Panc1 (cell line): ENCODE data around the gene PCMTD2. TPM values are rescaled to one million over a fixed set of nuclear protein-coding genes. Genes with fewer than 3 reads are reported as not detected.

Experiments used
- ATAC-seq: fragments of 200-7000 bp; cut with Tn5 transposase; 2 replicates; pipeline ENCODE4 v1.9.1; 2020; ENCODE audit warnings: mild to moderate bottlenecking, moderate library complexity
- Bru-seq: library from RNA; stranded (reverse); fragments of 400-500 nt; gene quantifications from one replicate; lab custom pipeline; 2021; lab: Mats Ljungman, UMichigan
- BruChase-seq, 2 experiments: library from RNA; stranded (reverse); fragments of 400-500 nt; gene quantifications; one replicate each; lab custom pipeline; 2021; lab: Mats Ljungman, UMichigan
- BruUV-seq: library from RNA; stranded (reverse); fragments of 400-500 nt; replicated peaks from 2 replicates; lab custom pipeline; 2021; lab: Mats Ljungman, UMichigan
- CTCF ChIA-PET: fragments of 300-600 bp; sonication (Branson Sonifier 250); formaldehyde crosslinking; loops from one replicate; lab custom pipeline; 2022; ENCODE audit warnings: antibody characterized with exemption; lab: Charles Lee
- POLR2A ChIA-PET: fragments of 300-600 bp; sonication (Branson Sonifier 250); formaldehyde crosslinking; loops from one replicate; lab custom pipeline; 2022; ENCODE audit warnings: antibody characterized with exemption; lab: Charles Lee
- DNase-seq: peaks from one replicate; pipeline ENCODE4 v3.0.0-alpha.2; 2010; ENCODE audit warnings: low read depth, low spot score
- H3K27ac ChIP-seq: 2 replicates; pipeline ENCODE4 v1.5.1; 2011; ENCODE audit warnings: mild to moderate bottlenecking, low read length, inconsistent platforms
- H3K27me3 ChIP-seq: fragments of 200-500 bp; sonication (Bioruptor generic); 2 replicates; pipeline ENCODE4 v1.6.0; 2014; ENCODE audit warnings: low read length, inconsistent platforms; ENCODE audit not compliant: control insufficient read depth, insufficient read depth
- H3K36me3 ChIP-seq: fragments of 200-500 bp; sonication (Bioruptor generic); 2 replicates; pipeline ENCODE4 v1.5.1; 2014; ENCODE audit warnings: inconsistent platforms, mild to moderate bottlenecking, low read length, moderate library complexity; ENCODE audit not compliant: control insufficient read depth, insufficient read depth
- H3K4me1 ChIP-seq: 2 replicates; pipeline ENCODE4 v1.5.1; 2011; ENCODE audit warnings: inconsistent platforms, mild to moderate bottlenecking, low read length, moderate library complexity; ENCODE audit not compliant: control insufficient read depth, insufficient read depth
- H3K4me3 ChIP-seq, 2 experiments: 2 replicates each; pipeline ENCODE4 v1.5.1; 2011 to 2012; ENCODE audit warnings: low read depth in 2 of 2, low read length in 2 of 2, mild to moderate bottlenecking in 2 of 2, inconsistent platforms in 1 of 2, moderate library complexity in 1 of 2
- H3K9me3 ChIP-seq: fragments of 200-500 bp; sonication (Bioruptor generic); 2 replicates; pipeline ENCODE4 v1.5.1; 2014; ENCODE audit warnings: low read depth, mild to moderate bottlenecking, inconsistent platforms, low read length, moderate library complexity; ENCODE audit not compliant: control insufficient read depth, insufficient read depth
- CTCF ChIP-seq: fragments of 450-650 bp; IDR thresholded peaks from 2 replicates; pipeline ENCODE4 v1.5.1; 2017; ENCODE audit warnings: mild to moderate bottlenecking
- POLR2AphosphoS5 ChIP-seq: IDR thresholded peaks from 2 replicates; pipeline ENCODE4 v1.6.1; 2012; ENCODE audit warnings: mild to moderate bottlenecking, low read depth, low read length, moderate library complexity
- REST ChIP-seq, 2 experiments: IDR thresholded peaks; 2 replicates each; pipeline ENCODE4 v1.6.1; 2011 to 2012; ENCODE audit warnings: low read depth in 2 of 2, control low read depth in 1 of 2, low read length in 1 of 2, mild to moderate bottlenecking in 1 of 2, moderate library complexity in 1 of 2; ENCODE audit not compliant: insufficient read depth in 1 of 2
- SIN3A ChIP-seq: IDR thresholded peaks from 2 replicates; pipeline ENCODE4 v1.6.1; 2012; ENCODE audit warnings: low read depth, mild to moderate bottlenecking, low read length, moderate library complexity, borderline replicate concordance; ENCODE audit not compliant: insufficient read depth
- TCF7L2 ChIP-seq: IDR thresholded peaks from 2 replicates; pipeline ENCODE4 v1.6.1; 2011; ENCODE audit warnings: mild to moderate bottlenecking, low read depth, low read length, inconsistent platforms
- in situ Hi-C: cut with HindIII; loops from 2 replicates; pipeline ENCODE4 v1.10.0; 2016; ENCODE audit warnings: low sequenced_read_pairs, low pct_unique_long_range_greater_than_20kb
- intact Hi-C: fragments of 100-400 bp; cut with micrococcal nuclease; formaldehyde crosslinking; loops from one replicate; pipeline ENCODE4 v1.10.0; 2022; ENCODE audit not compliant: unreplicated experiment
- long read RNA-seq: library from polyadenylated mRNA; unstranded; transcript quantifications from one replicate; pipeline ENCODE4 v2.0.0, GENCODE V29; 2021; ENCODE audit not compliant: unreplicated experiment
- polyA plus RNA-seq: library from polyadenylated mRNA; unstranded; fragments of >200 nt; gene quantifications from one replicate; pipeline ENCODE4 v1.2.1, GENCODE V29; 2012; ENCODE audit warnings: missing spikeins; ENCODE audit not compliant: insufficient read length
- total RNA-seq: library from RNA; stranded (reverse); gene quantifications from one replicate; pipeline ENCODE4 v1.2.1, GENCODE V29; 2021; ENCODE audit not compliant: unreplicated experiment

Gene PCMTD2
- 35.0 TPM for total RNA-seq
- 23.5 TPM for polyA plus RNA-seq
- Bru-seq, nascent RNA = percentile 61 among the genes with signal in this experiment
- percentile 83 among the genes with signal in this experiment for BruChase-seq, experiment 1, labeled RNA remaining after a 2-hour chase
- percentile 87 among the genes with signal in this experiment for BruChase-seq, experiment 2, labeled RNA remaining after a 6-hour chase
- long read RNA-seq, transcript PCMTD2-203 (6 exons, 3,843 nt) = major isoform, 34 of 58 reads
- long read RNA-seq, partial matches to known transcripts = 11 of 58 reads
- long read RNA-seq, other reads (novel, unspliced or antisense) = 13 of 58 reads

GRCh38 chr20:64255361-64256281 is at the start of gene PCMTD2:
PCMTD2 (plus strand) TSS chr20:64255748; CDS start chr20:64259966, 4,218 bp downstream.
- H3K27me3 ChIP-seq = peaks cover 5% of the 10 kb centered on the region; the same call in 1 of the 2 replicates
- POLR2A ChIA-PET = no interaction called here
- peak within 1 kb of the TSS; percentile 88 for H3K27ac ChIP-seq
- intact Hi-C loops = no loop called here
- no TSS peak for BruUV-seq
- TF ChIP-seq CTCF = no peak
- TF ChIP-seq SIN3A = peak; percentile 61; the same call in 1 of the 2 replicates
- TF ChIP-seq TCF7L2 = no peak
- TF ChIP-seq POLR2AphosphoS5 = peak; percentile 69
- DNase-seq (no peak), ATAC-seq (peak; percentile 95)
- in situ Hi-C loops = no loop called here
- H3K4me1 ChIP-seq = peaks cover 11% of the 10 kb centered on the region
- H3K9me3 ChIP-seq = no peaks in the 10 kb centered on the region
- peaks cover 3% of the 10 kb centered on the region; the same call in 1 of the 2 replicates for H3K36me3 ChIP-seq
- peak within 1 kb of the TSS; percentile 75 to 86 for H3K4me3 ChIP-seq
- CTCF ChIA-PET = interaction anchor here (0.8 kb wide), 1 partner anchor 53 kb away, joined by 6 read pairs; no protein-coding TSS in a partner anchor

- H3K9me3 ChIP-seq = no peaks in the 10 kb centered on the region
- no peaks in the 10 kb centered on the region for H3K4me1 ChIP-seq
- H3K36me3 ChIP-seq = no peaks in the 10 kb centered on the region
- ChIA-PET CTCF (no interaction called here), POLR2A (no interaction called here)
- H3K27me3 ChIP-seq = no peaks in the 10 kb centered on the region
- no peak overlapping the region for H3K27ac ChIP-seq
- DNase-seq = no peak
- no peak overlapping the region for H3K4me3 ChIP-seq
- no peak for ATAC-seq
- intact Hi-C loops = no loop called here
- in situ Hi-C loops = no loop called here
- no TSS peak for BruUV-seq
- no peak for TF ChIP-seq SIN3A
- TF ChIP-seq CTCF = no peak
- no peak for TF ChIP-seq REST (IDR thresholded peaks at IDR 0.05; ENCODE audit: insufficient read depth in 1 of 2, low read depth in 2 of 2, low read length in 1 of 2)
- no peak for TF ChIP-seq TCF7L2
- no peak for TF ChIP-seq POLR2AphosphoS5
These were observed 48.9 kb upstream of the PCMTD2 start for GRCh38 chr20:64206614-64207013.
